Medulla oblongata (tissue), 1 donor: Measurements from ENCODE around the gene KIF5A.

Source experiments
- DNase-seq: peaks from one replicate; pipeline ENCODE4 v3.0.0-alpha.2; 2015; ENCODE audit errors: extremely low spot score

Gene KIF5A

DNA sequence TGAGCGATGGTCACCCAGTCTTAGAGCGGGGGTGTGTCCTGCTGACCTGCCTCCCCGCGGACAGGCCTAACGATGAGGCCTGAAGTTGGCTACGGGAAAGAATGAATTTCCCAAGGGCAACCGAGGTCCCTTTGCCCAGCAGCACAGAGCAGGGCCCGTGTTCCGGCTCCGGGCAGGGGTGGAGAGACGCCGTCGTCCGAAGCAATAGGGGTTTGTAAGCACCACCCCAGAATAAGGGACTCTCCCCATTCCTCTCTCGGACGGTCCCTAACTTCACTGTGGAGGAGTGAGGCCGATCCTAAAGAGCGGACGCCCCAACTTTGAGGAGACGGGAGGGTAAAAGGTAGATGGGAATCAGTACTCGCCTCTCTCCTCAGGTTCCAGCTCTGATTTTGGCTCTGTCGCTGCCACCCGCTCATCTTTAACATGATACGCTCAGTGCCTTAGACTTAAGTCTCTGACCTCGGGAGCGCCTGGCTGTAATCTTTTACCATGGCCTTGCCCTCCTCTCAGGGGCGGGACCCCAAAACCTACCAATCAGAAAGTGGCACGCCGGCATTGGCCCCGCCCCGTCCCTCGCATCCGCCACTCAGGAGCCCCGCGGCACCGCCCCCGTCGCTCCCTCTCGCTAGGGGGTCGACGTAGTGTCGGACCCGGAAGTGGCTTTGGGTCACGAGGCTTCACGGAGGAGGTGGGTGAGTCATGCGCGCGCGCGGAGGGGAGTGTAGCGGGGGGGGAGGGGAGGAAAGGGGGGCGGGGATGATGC lies 29.6 kb upstream of the KIF5A start, which contains the start of gene DDIT3:
TSS of gene DDIT3 (minus strand) at position 462 of the 766 bp plus-strand sequence. CDS start 3,108 bp downstream, outside the sequence.
- DNase-seq, result peak; percentile 99

DNA sequence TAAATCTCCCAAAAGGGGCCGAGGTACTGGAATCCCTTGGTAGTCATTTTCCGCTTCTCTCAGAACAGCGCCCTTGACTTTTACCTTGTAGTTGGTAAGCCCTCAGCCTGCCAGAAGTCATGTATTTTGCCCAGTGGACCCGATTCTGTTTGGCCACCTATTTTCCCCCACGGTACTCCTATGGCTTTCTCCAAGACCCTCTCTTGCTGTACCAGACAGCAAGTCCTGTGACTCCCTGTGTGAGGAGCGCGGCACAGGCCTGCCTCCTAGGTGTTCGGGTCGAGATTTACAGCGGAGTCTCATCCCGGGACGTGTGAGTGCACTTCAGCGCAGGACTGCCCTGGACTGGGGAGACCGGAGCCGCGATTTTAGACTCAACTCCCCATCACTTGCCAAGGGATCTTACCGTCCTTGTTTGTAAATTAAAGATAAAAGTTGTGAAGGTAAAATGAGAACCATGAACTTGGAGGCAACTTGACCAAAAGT lies 28.3 kb upstream of the KIF5A start:
- DNase-seq, result peak; percentile 61

DNA sequence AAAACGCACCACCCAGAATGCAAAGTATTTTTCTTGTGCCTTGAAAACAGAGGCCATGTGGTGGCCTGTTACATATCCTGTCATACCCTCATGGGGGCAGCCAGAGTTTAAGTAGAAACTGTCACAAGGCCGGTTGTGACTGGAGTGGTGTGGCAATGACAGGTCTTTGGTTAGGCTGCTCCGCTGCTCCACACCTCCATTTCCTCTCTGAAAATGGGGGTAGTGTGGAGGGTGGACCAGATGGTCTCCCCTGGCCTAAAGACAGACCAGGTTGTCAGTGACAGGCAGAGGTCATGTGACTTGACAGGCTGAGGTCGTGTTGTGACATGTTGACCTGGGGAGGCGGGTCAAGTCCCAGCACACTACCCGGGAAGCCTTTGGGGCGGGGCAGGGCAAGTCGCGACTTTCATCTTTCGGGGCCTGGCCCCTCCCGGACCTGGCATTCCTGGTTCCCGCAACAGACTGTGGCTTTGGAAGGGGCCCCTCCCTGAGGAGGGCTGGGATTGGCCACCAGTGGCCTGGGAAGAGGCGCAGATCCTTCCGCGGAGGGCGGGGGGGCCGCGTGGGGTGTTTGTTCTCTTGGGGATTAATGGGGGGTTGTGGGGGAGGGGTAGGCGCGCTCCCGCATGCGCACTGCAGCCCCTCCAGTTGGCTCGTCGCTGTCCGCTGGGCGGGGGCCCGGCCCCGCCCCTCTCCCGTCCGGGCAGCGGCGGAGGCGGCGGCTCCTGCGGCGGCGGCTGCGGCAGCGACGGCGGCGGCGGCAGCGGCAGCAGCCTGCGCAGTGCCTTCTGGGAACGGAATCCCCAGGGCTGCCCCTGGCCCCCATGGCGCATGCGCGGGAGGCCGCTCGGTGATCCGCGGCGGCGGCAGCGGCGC lies 27.6 kb upstream of the KIF5A start, which contains the start of gene MBD6:
TSS of gene MBD6 (plus strand) at position 814 of the 876 bp plus-strand sequence. CDS start 1,480 bp downstream, outside the sequence.
- DNase-seq, result peak; percentile 88

DNA sequence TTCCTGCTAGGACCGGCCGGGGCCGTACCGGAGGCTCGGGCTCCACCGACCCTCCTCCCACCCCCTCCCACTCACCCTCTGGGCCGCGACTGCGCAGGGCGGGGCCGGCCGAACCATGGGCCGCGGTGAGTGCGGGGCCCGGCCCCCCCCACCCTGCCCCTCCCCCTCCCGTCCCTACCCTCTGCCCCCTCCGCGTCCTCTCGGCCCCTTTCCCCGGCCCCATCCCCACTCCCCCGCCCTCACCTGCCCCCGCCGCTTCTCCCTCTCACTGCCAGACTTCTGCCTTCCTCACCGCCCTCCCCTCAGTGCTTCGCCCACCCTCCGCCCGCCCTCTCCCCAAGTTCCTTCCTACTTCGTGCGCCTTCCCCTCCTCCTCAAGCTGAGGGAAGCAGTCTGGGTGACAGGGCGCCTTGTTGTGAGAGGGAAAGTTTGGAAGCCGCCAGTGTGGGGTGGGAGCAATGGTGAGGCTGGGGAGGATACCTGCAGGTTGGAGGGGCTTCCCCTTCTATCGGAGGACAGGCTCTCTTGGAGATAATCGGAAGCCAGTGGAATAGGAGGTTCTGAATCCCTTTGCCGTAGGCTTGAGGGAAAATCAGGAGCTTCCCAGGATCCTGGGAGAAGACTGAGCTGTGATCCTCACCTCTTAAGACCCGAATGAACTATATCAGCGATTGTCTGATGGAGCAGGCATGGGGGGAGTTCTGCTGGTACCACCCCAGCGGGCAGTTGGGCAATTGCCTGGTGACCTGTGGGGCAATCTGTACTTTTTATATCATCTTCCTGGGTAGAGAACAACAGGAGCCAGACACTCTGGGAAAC lies 26.7 kb upstream of the KIF5A start:
- peak; percentile 77 for DNase-seq

DNA sequence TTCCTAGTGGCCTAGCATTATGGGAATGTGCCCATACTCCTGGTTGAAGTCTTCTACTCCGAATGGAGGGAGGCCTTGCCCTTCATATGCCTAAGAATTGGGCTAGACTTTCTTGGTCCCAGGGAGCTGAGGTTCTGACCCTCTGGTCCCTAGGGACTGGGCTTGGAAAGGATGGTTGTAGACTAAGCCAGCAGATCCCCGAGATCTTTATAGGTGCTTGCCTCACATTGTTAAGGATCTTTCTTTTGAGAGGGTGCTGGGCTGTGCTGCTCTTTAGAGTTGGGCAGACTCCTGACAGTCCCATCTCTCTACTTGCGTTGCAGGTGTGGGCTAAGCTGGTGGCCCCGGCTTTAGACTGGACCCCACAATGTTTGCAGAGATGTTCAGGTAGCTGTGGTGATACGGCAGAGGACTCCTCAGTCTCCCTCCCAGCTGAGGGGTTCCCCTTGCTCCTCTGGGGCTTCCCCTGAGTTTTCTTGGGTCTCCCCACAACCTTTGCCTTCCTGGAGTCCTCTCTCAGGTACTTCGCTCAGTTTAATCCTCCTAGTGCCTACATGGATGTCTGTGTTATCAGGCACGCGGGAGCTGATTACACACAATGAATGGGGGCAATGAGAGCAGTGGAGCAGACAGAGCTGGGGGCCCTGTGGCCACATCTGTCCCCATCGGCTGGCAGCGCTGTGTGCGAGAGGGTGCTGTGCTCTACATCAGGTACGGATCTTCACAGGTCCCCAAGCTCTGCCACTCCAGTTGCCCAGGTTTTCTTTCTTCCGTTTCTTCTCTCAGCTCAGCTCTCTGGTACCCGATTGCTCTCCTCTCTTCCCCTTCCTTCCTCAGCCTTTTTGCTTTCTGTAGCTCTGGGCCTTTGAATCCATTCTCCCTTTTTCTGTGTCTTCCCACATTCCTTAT lies 25.9 kb upstream of the KIF5A start:
- DNase-seq, result no peak

DNA sequence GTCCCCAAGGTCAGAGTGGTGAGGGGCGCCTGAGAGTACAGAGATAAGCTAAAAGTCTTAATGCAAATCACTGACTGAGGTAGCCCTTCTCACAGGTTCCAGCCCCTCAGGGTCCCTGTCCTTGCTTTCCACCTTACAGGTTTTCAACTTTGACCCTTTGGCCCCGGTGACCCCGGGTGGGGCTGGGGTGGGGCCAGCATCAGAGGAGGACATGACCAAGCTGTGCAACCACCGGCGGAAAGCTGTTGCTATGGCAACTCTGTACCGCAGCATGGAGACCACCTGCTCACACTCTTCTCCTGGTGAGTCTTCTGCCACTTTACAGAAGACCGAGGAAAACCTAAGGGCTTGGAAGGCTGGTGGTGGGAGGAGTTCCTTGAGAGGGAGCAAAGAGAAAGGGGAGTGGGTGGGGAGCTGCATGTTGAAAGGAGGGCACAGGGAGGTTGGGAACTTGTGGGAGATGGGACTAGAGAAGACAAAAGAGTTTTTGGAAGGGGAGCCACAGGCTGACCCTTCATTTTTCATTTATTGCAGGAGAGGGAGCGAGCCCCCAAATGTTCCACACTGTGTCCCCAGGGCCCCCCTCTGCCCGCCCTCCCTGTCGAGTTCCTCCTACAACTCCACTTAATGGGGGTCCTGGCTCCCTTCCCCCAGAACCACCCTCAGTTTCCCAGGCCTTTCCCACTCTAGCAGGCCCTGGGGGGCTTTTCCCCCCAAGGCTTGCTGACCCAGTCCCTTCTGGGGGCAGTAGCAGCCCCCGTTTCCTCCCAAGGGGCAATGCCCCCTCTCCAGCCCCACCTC lies 24.8 kb upstream of the KIF5A start:
- DNase-seq, result no peak

DNA sequence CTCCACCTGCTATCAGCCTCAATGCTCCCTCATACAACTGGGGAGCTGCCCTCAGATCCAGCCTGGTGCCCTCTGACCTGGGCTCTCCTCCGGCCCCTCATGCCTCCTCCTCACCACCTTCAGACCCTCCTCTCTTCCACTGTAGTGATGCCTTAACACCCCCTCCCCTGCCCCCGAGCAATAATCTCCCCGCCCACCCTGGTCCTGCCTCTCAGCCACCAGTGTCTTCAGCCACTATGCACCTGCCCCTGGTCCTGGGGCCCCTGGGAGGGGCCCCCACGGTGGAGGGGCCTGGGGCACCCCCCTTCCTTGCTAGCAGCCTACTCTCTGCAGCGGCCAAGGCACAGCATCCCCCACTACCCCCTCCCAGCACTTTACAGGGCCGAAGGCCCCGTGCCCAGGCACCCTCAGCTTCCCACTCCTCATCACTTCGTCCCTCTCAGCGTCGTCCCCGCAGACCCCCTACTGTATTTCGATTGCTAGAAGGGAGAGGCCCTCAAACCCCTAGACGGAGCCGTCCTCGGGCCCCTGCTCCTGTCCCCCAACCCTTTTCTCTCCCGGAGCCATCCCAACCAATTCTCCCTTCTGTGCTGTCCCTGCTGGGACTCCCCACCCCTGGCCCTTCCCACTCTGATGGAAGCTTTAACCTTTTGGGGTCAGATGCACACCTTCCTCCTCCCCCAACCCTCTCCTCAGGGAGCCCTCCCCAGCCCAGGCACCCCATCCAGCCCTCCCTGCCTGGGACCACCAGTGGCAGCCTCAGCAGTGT lies 24.0 kb upstream of the KIF5A start:
- DNase-seq, result no peak

DNA sequence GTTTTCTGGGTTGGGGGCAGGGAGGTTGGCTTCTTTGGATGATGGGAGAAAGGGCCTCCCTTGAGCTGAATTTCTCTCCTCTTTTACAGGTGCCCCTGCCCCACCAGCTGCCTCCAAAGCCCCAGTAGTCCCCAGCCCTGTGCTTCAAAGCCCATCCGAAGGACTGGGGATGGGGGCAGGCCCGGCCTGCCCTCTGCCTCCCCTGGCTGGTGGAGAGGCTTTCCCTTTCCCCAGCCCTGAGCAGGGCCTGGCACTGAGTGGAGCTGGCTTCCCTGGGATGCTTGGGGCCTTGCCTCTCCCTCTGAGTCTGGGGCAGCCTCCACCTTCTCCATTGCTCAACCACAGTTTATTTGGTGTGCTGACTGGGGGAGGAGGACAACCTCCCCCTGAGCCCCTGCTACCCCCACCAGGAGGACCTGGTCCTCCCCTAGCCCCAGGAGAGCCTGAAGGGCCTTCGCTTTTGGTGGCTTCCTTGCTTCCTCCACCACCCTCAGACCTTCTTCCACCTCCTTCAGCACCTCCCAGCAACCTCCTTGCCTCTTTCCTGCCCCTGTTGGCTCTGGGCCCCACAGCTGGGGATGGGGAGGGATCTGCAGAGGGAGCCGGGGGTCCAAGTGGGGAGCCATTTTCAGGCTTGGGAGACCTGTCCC lies 23.2 kb upstream of the KIF5A start:
- no peak for DNase-seq

DNA sequence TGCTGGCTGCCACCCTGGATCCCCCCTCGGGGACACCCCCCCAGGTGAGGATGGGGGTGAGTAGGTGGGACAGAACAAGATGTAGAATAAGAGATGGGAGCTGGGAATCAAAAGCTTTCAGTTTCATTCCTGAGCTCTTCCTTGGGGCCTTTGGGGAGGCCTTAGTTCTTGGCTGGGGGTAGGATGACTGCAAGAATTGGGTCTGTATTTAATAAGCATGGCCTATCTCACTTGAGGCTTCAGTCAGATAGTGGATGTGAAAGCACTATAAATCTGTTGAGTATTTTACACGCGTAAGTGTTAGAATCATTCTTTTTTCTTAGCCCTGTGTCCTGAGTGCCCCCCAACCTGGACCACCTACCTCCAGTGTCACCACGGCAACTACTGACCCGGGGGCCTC lies 22.7 kb upstream of the KIF5A start:
- DNase-seq, result no peak

DNA sequence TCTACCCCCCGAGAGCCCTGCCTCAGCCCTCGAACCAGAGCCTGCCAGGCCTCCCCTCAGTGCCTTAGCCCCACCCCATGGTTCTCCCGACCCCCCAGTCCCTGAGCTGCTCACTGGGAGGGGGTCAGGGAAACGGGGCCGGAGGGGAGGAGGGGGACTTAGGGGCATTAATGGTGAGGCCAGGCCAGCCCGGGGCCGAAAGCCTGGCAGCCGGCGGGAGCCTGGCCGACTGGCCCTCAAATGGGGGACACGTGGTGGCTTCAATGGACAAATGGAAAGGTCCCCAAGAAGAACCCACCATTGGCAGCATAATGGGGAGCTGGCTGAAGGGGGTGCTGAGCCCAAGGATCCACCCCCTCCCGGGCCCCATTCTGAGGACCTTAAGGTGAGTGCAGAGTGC lies 21.7 kb upstream of the KIF5A start:
- DNase-seq, result no peak

DNA sequence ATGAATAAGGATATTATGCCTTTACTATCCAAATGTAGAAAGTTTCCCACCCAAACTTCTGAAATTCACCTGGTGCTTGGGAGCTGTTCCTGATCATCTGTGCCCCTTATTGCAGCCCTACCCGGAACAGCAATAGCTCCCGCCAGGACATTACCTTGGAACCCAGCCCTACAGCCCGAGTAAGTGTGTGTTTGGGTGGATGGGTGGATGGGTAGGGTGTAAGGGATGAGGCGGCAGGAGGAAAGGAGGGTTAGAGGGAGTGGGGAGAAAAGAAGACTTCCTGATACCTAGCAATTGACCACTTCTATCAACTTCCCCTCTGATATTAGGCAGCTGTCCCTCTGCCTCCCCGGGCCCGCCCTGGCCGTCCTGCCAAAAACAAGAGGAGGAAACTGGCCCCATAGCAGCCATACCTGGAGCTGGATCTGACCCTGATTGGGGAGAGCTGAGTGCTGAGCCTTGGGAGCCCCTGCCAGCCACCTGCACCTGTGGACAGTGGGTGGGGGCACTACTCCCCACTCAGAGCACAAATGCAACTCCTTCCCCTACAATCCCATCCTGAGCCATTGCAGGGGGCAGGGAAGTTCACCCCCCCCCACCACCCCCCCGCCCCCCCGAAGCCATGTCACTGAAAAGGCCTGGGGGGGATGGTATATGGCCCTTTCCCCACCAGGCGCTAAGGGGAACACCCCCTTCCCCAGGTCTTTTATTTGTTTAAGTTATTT lies 20.9 kb upstream of the KIF5A start:
- no peak for DNase-seq

DNA sequence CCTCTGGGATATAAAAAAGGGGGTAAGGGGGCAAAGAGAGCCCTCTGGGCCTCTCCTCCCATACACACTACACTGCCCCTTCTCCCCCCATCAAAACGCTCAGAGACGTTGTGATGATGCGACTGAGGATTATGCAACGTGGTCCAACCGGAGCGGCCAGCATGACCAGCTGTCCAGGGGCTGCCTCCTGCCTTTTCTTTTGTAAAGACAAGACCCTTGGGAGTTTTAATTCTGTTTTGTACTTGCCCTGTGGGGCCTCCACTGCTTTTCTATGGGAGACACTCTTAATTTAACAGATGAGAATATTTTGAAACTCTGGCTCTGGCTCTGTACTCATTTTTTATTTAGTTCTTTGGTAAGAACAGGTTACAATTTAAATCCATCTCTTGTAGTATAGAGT lies 20.0 kb upstream of the KIF5A start:
- DNase-seq, result no peak

DNA sequence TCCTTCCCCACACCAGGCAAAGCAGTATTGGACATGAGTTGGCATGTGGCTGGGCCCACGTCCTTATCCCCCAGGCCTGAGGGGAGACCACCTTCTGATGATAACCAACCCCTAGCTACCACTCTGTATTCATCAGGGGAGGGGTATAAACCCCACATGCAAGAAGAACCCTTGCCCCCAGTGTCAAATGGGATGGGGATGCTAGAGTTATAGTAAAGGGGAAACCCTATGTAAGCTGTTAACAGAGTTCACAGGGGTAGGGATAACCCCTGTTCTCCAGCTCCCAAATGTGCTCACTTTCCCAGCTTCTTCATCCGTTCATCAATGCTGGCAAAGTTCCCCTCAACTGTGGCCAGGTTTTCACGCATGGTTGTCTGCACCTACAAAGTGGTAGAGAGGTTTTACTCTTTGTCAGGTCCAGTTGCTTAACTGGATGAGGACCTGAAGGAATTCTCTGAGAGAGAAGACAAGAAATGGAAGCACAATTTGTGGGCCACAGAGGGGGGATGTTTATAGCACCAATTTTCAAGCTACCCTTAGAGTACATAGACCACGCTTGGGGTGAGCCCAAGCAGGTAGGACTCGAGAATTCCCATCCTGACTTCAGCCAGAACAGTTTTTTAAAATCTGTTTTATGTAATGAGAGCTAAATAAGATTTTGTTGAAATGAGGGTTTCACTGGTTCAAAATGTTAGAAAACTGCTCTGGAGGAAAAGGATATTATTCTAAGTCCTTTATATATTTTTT lies 19.3 kb upstream of the KIF5A start:
- DNase-seq, result no peak

DNA sequence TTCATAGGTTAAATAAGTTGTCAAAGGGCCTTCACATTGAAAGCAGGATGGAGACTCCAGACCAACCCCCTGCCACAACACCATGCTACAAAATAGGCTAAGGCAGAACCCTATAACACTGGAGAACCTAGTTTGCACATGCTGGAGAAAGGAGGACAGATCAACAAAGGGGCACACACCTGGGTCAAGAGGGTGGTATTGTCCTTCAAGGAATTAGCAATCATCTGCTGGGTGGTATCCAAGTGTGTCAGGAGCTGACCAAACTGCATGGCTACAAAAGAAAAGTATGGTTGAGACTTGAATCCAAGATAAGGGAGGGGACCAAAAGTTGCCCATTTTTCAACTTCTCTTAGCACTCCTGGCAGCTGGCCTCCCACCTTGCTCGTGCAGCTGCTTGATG lies 18.0 kb upstream of the KIF5A start:
- DNase-seq, result no peak

DNA sequence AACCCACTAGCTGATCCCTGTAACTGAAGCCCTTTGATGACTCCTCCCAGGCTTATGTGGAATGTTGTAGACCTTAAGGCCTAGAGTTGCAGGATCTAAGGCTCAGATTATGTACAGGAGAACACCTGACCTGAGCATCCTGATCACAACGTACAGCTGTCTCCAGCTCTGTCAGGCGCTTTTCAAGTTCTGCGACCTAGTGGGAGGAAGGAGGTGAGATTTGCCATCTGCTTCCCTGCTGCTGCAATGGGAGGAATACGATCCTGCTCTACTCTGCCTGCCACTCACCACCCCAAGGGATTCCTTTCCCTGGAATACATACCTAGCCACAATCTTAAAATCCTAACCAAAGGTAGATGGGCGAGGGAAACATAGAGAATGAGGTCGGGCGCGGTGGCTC lies 16.7 kb upstream of the KIF5A start:
- DNase-seq, result no peak

DNA sequence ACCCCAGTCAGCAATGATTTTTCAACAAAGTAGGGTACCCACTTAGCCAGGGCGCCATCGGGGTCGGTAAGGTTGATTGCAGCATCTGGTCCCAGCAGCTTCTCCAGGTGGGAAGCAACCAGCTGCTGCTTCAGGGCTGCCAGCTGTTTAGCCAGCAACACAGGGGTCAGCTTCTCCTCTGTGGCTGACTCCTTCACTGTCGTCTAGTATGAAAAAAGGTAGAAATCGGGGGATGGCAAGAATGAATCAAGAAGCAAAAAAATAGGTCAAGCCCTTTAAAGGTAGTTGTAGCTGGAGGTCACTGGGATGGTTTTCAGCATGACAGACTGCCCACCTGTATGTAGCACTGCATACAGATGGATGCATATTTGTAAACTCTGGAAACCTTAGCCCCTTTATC lies 15.6 kb upstream of the KIF5A start:
- no peak for DNase-seq

DNA sequence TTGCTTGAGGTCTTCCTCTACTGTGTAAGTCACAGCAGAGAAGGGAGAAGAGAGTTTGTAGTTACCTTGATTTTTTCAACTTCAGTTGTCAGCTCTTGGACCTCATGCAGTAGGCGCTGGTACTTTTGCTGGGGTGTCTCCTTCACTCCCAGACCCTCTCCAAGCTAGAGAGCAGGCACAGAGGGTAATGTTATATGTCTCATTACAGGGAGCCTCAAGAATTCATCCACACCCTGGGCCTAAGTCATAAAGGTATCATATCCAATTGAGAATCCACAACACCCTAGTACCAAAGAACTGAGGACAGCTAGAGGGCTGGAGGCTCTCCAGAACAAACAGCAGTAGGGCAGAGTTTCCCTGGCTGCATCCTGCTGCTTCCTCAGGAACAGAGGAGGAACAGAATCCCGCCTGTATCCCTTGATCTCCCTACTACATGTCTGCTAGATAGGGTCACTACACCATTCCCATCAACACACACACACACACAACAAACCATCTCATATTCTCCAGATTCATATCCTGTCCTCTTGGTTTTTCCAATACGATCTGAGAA lies 14.8 kb upstream of the KIF5A start:
- DNase-seq, result no peak
